K562 (cell line): ENCODE data around the gene ACTN1. TPM values are rescaled to one million over a fixed set of nuclear protein-coding genes. Genes with fewer than 3 reads are reported as not detected.
A peak's percentile ranks its signal among the peaks of the same experiment; 100 is the strongest.

Experiments
- ATAC-seq: fragments of 200-7000 bp; cut with Tn5 transposase; 3 replicates; pipeline ENCODE4 v1.9.1; 2020; ENCODE audit warnings: moderate library complexity
- BruUV-seq: library from RNA; stranded (reverse); fragments of 400-500 nt; replicated peaks from 2 replicates; lab custom pipeline; 2021; lab: Mats Ljungman, UMichigan
- CTCF ChIA-PET: fragments of 300-600 bp; formaldehyde crosslinking; extraction: SDS; loops from one replicate; lab custom pipeline; 2021; ENCODE audit warnings: low intra/inter-chr PET ratio; lab: Yijun Ruan, JAX
- POLR2A ChIA-PET: fragments of 300-600, 350-650 bp; sonication (Branson Sonifier 250); formaldehyde crosslinking; extraction: SDS; loops from one replicate; lab custom pipeline; 2021; ENCODE audit warnings: antibody characterized with exemption, inconsistent platforms; lab: Yijun Ruan, JAX
- DNase-seq, 4 experiments: peaks; one replicate each; pipeline versions ENCODE4 v3.0.0 to v3.0.0-alpha.2; 2011 to 2018; ENCODE audit warnings: low spot score in 3 of 4, mixed read lengths in 3 of 4; ENCODE audit errors: extremely low read depth in 1 of 4
- FAIRE-seq: peaks from 2 replicates; lab custom pipeline; 2011; peaks lifted over from hg19 to GRCh38; lab: Jason Lieb, UNC
- H2AFZ ChIP-seq: 2 replicates; pipeline ENCODE4 v1.6.0; 2011; ENCODE audit warnings: low read depth, low read length, control low read depth, inconsistent platforms
- H3K27ac ChIP-seq: fragments of 200-600 bp; 3 replicates; pipeline ENCODE4 v1.8.0; 2011; ENCODE audit warnings: low read depth, mild to moderate bottlenecking, control low read depth, inconsistent platforms, low read length, moderate library complexity, mixed read lengths; ENCODE audit errors: extremely low read depth
- H3K27me3 ChIP-seq, 2 experiments: fragments of 300-600 bp in 1 of 2; 2 replicates in 1 of 2; 3 replicates in 1 of 2; pipeline versions ENCODE4 v1.6.0 to v1.8.0; 2011; ENCODE audit warnings: inconsistent platforms in 2 of 2, low read length in 2 of 2, mild to moderate bottlenecking in 1 of 2, mixed read lengths in 1 of 2, moderate library complexity in 1 of 2; ENCODE audit not compliant: control insufficient read depth in 2 of 2, insufficient read depth in 2 of 2
- H3K36me3 ChIP-seq: fragments of 300-600 bp; 3 replicates; pipeline ENCODE4 v1.8.0; 2011; ENCODE audit warnings: mild to moderate bottlenecking, low read length, inconsistent platforms; ENCODE audit not compliant: control insufficient read depth, insufficient read depth
- H3K4me1 ChIP-seq, 2 experiments: fragments of 200-600 bp in 1 of 2; replicated peaks in 1 of 2; 2 replicates in 1 of 2; 3 replicates in 1 of 2; pipeline versions ENCODE4 v1.5.1 to v1.8.0; 2011; ENCODE audit warnings: inconsistent platforms in 2 of 2, low read length in 2 of 2, mild to moderate bottlenecking in 1 of 2, mixed read lengths in 1 of 2, moderate library complexity in 1 of 2; ENCODE audit not compliant: control insufficient read depth in 2 of 2, insufficient read depth in 2 of 2
- H3K4me2 ChIP-seq: 2 replicates; pipeline ENCODE4 v1.6.1; 2011; ENCODE audit warnings: low read length, control low read depth, inconsistent platforms, mixed read lengths; ENCODE audit not compliant: insufficient read depth
- H3K4me3 ChIP-seq: fragments of 200-600 bp; sonication (generic), shearing (Covaris generic); 2 replicates; pipeline ENCODE4 v1.5.1; 2016; ENCODE audit warnings: control low read depth, inconsistent platforms
- H3K79me2 ChIP-seq: fragments of 200-600 bp; 3 replicates; pipeline ENCODE4 v1.8.0; 2011; ENCODE audit warnings: low read length, inconsistent platforms; ENCODE audit not compliant: control insufficient read depth, insufficient read depth
- H3K9ac ChIP-seq, 2 experiments: 2 replicates each; pipeline versions ENCODE4 v1.6.0 to v1.6.1; 2011; ENCODE audit warnings: low read depth in 2 of 2, low read length in 2 of 2, control low read depth in 1 of 2, inconsistent platforms in 1 of 2, mild to moderate bottlenecking in 1 of 2, mixed read lengths in 1 of 2; ENCODE audit not compliant: insufficient read depth in 1 of 2
- H3K9me1 ChIP-seq: one replicate; pipeline ENCODE4 v1.6.0; 2011; ENCODE audit warnings: inconsistent platforms, mild to moderate bottlenecking, low read length, moderate library complexity; ENCODE audit not compliant: control insufficient read depth, insufficient read depth
- H3K9me3 ChIP-seq: replicated peaks from 2 replicates; pipeline ENCODE4 v1.5.1; 2011; ENCODE audit warnings: low read depth, low read length, inconsistent platforms; ENCODE audit not compliant: control insufficient read depth, insufficient read depth
- H4K20me1 ChIP-seq: replicated peaks from 2 replicates; pipeline ENCODE4 v1.6.1; 2011; ENCODE audit warnings: low read length, inconsistent platforms, mixed read lengths; ENCODE audit not compliant: control insufficient read depth, insufficient read depth
- HDAC1 ChIP-seq, 2 experiments: fragments of 450-650 bp; IDR thresholded peaks; 2 replicates each; pipeline ENCODE4 v1.6.1; 2016 to 2017; ENCODE audit warnings: inconsistent platforms in 1 of 2, mild to moderate bottlenecking in 1 of 2, moderate library complexity in 1 of 2
- HDAC2 ChIP-seq: fragments of 450-650 bp; IDR thresholded peaks from 2 replicates; pipeline ENCODE4 v1.6.1; 2016; ENCODE audit warnings: mild to moderate bottlenecking
- KDM1A ChIP-seq, 2 experiments: fragments of 450-650 bp; IDR thresholded peaks; 2 replicates each; pipeline ENCODE4 v1.6.1; 2016; ENCODE audit warnings: mild to moderate bottlenecking in 2 of 2
- TFE3 ChIP-seq: fragments of 450-650 bp; formaldehyde crosslinking; IDR thresholded peaks from 2 replicates; pipeline ENCODE4 v1.4.0; 2020; ENCODE audit warnings: mild to moderate bottlenecking, mixed read lengths
- WGBS: fragments of 100-300 bp; shearing (Covaris generic); methylation state at CpG from one replicate; pipeline ENCODE4 v1.1.6; 2016; ENCODE audit warnings: low coverage, mixed read lengths; ENCODE audit not compliant: insufficient coverage; ENCODE audit errors: missing lambda C conversion rate; 5-methylcytosine and 5-hydroxymethylcytosine counted together
- in situ Hi-C: fragments of 300-500 bp; cut with MboI; formaldehyde crosslinking; loops from 4 replicates; pipeline ENCODE4 v1.15.0; 2018; ENCODE audit warnings: inconsistent platforms, mixed read lengths
- intact Hi-C: fragments of 100-400 bp; cut with micrococcal nuclease; formaldehyde crosslinking; loops from 2 replicates; pipeline ENCODE4 v1.14.2; 2022
- polyA plus RNA-seq, 8 experiments: library from polyadenylated mRNA; depleted of rRNA in 4 of 8; stranded (reverse) in 5 of 8; unstranded in 3 of 8; fragments of >200 nt; fragmentation: Nextera tagmentation in 2 of 8; fragmentation: Illumina TruSeq in 1 of 8; extraction: Ambion mirVana in 2 of 8; extraction: Trizol in 1 of 8; gene quantifications; 2 replicates each; pipeline versions ENCODE4 v1.2.1 to v1.2.3, GENCODE V29; 2011 to 2014; ENCODE audit warnings: inconsistent platforms in 1 of 8, missing spikeins in 1 of 8
- total RNA-seq, 7 experiments: library from RNA; depleted of rRNA in 6 of 7; stranded (reverse); fragments of >200 nt in 6 of 7; fragmentation: Illumina TruSeq in 2 of 7; extraction: Trizol in 2 of 7; gene quantifications; 2 replicates each; pipeline versions ENCODE4 v1.2.1 to v1.2.3, GENCODE V29; 2011 to 2021; ENCODE audit warnings: low replicate concordance in 1 of 7

The ACTN1 gene
- total and polyA plus RNA-seq, 9 of the 15 experiments (the other 6 are each of a cell fraction or from before 2014, with no cell fraction given): 2.2 to 67.7 (median 34.5) TPM

GRCh38 chr14:68986225-68986624 is 7.1 kb upstream of the ACTN1 start:
- no peaks in the 10 kb centered on the region for H3K9me3 ChIP-seq
- FAIRE-seq (peak; percentile 35), DNase-seq (no peak), ATAC-seq (no peak)
- no peak overlapping the region for H3K9ac ChIP-seq
- H4K20me1 ChIP-seq: no peaks in the 10 kb centered on the region
- no peak overlapping the region for H2AFZ ChIP-seq
- POLR2A ChIA-PET: interaction anchor here (0.9 kb wide), 1 partner anchor 9 kb away, joined by 3 read pairs; no protein-coding TSS in a partner anchor
- peaks cover 0 to 9% of the 10 kb centered on the region in 2 experiments; a peak in 2 of 5 replicates for H3K4me1 ChIP-seq
- H3K4me3 ChIP-seq: no peak overlapping the region
- no peak overlapping the region for H3K4me2 ChIP-seq
- no peaks in the 10 kb centered on the region for H3K36me3 ChIP-seq
- TF ChIP-seq KDM1A (IDR thresholded peaks at IDR 0.05): peak; percentile 94 to 95
- peak; percentile 64; the same call in 1 of the 2 replicates for TF ChIP-seq HDAC2
- no peak for TF ChIP-seq TFE3 (CRISPR knock-in tag)
- TF ChIP-seq HDAC1 (IDR thresholded peaks at IDR 0.05): peak in 1 of 2 experiments; percentile 67; a peak in 2 of 4 replicates
- intact Hi-C loops (no loop called here), in situ Hi-C loops (no loop called here)
- BruUV-seq: no TSS peak
- no peaks in the 10 kb centered on the region for H3K79me2 ChIP-seq
- no peaks in the 10 kb centered on the region for H3K9me1 ChIP-seq
- no peak overlapping the region for H3K27ac ChIP-seq
- WGBS: 7% methylated on average over 2 of the region's 2 CpGs
- CTCF ChIA-PET: no interaction called here
- H3K27me3 ChIP-seq: no peaks in the 10 kb centered on the region
